ENCODE data around the gene CLPSL1.

DNA sequence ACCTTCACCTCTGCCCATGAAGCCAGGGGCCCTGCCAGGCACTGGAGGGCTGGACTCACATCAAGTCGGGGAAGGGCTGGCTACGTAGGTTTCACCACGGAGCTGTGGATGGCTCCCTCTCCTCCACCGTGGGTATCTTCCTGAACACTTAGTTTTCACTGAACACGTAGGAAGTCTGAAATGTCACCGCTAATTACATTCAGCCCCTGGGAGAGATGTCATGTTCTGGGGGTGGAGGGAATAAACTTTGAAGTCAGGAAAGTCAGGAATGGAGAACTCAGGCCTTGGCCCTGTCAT, 30.8 kb downstream of the CLPSL1 start:
- TF ChIP-seq, protein P1, sequence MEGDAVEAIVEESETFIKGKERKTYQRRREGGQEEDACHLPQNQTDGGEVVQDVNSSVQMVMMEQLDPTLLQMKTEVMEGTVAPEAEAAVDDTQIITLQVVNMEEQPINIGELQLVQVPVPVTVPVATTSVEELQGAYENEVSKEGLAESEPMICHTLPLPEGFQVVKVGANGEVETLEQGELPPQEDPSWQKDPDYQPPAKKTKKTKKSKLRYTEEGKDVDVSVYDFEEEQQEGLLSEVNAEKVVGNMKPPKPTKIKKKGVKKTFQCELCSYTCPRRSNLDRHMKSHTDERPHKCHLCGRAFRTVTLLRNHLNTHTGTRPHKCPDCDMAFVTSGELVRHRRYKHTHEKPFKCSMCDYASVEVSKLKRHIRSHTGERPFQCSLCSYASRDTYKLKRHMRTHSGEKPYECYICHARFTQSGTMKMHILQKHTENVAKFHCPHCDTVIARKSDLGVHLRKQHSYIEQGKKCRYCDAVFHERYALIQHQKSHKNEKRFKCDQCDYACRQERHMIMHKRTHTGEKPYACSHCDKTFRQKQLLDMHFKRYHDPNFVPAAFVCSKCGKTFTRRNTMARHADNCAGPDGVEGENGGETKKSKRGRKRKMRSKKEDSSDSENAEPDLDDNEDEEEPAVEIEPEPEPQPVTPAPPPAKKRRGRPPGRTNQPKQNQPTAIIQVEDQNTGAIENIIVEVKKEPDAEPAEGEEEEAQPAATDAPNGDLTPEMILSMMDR (IDR thresholded peaks at IDR 0.05): no peak
- TF ChIP-seq POLR2A (IDR thresholded peaks at IDR 0.05) (no peak), POLR2AphosphoS5 (IDR thresholded peaks at IDR 0.05) (no peak)

All from stomach (tissue), 4 donors.